Neural progenitor cell (in vitro differentiated cells): ENCODE measurements around the gene TBRG4. TPM values are rescaled to one million over a fixed set of nuclear protein-coding genes. Genes with fewer than 3 reads are reported as not detected.

Experiments
- DNase-seq: peaks from one replicate; pipeline ENCODE4 v3.0.0-alpha.2; 2016; ENCODE audit warnings: low spot score
- H2AFZ ChIP-seq: fragments of 200-600 bp; sonication (generic); replicated peaks from 2 replicates; pipeline ENCODE4 v1.6.1; 2016; ENCODE audit warnings: antibody characterized with exemption
- H3F3A ChIP-seq: fragments of 200-600 bp; sonication (generic); 2 replicates; pipeline ENCODE4 v1.6.1; 2016; ENCODE audit warnings: antibody characterized with exemption, low read depth
- H3K27ac ChIP-seq: fragments of 200-600 bp; sonication (generic); 2 replicates; pipeline ENCODE4 v1.5.1; 2016; ENCODE audit warnings: mild to moderate bottlenecking
- H3K27me3 ChIP-seq: fragments of 200-600 bp; sonication (generic); 2 replicates; pipeline ENCODE4 v1.6.1; 2016; ENCODE audit warnings: mild to moderate bottlenecking, moderate library complexity
- H3K36me3 ChIP-seq: fragments of 200-600 bp; sonication (generic); 2 replicates; pipeline ENCODE4 v1.5.1; 2016
- H3K4me1 ChIP-seq: fragments of 200-600 bp; sonication (generic); 2 replicates; pipeline ENCODE4 v1.6.1; 2016; ENCODE audit warnings: mixed run types
- H3K4me2 ChIP-seq: fragments of 200-600 bp; sonication (generic); 2 replicates; pipeline ENCODE4 v1.6.1; 2016
- H3K4me3 ChIP-seq: fragments of 200-600 bp; sonication (generic); 2 replicates; pipeline ENCODE4 v1.5.1; 2016
- H3K79me2 ChIP-seq: fragments of 200-600 bp; sonication (generic); 2 replicates; pipeline ENCODE4 v1.6.1; 2016; ENCODE audit warnings: low read depth
- H3K9ac ChIP-seq: fragments of 200-600 bp; sonication (generic); 2 replicates; pipeline ENCODE4 v1.6.1; 2016
- H3K9me3 ChIP-seq: fragments of 200-600 bp; sonication (generic); 2 replicates; pipeline ENCODE4 v1.5.1; 2016; ENCODE audit warnings: low read depth
- H4K20me1 ChIP-seq: fragments of 200-600 bp; sonication (generic); 2 replicates; pipeline ENCODE4 v1.6.1; 2016; ENCODE audit warnings: low read depth
- H3K27ac Mint-ChIP-seq: 3 replicates; pipeline ENCODE4 v1.8.0; 2021; ENCODE audit warnings: mixed read lengths
- H3K27me3 Mint-ChIP-seq: 2 replicates; pipeline ENCODE4 v1.8.0; 2022; ENCODE audit warnings: low read depth, mild to moderate bottlenecking, inconsistent platforms, moderate library complexity, mixed read lengths; ENCODE audit not compliant: insufficient read depth
- H3K36me3 Mint-ChIP-seq: 3 replicates; pipeline ENCODE4 v1.8.0; 2021; ENCODE audit warnings: mixed read lengths
- H3K4me1 Mint-ChIP-seq: 3 replicates; pipeline ENCODE4 v1.8.0; 2021; ENCODE audit warnings: mixed read lengths
- H3K4me3 Mint-ChIP-seq: 3 replicates; pipeline ENCODE4 v1.8.0; 2021; ENCODE audit warnings: mild to moderate bottlenecking, moderate library complexity, mixed read lengths
- H3K9me3 Mint-ChIP-seq: 3 replicates; pipeline ENCODE4 v1.8.0; 2020; ENCODE audit warnings: mixed read lengths
- EZH2 ChIP-seq: fragments of 200-600 bp; sonication (generic); IDR thresholded peaks from 2 replicates; pipeline ENCODE4 v1.6.1; 2017; ENCODE audit warnings: antibody characterized with exemption, mild to moderate bottlenecking, moderate library complexity
- EZH2phosphoT487 ChIP-seq: fragments of 200-600 bp; sonication (generic); IDR thresholded peaks from 2 replicates; pipeline ENCODE4 v1.6.1; 2017; ENCODE audit warnings: antibody characterized with exemption
- total RNA-seq: library from RNA; depleted of rRNA; stranded (reverse); fragments of >200 nt; gene quantifications from 2 replicates; pipeline ENCODE4 v1.2.3, GENCODE V29; 2015; ENCODE audit warnings: low replicate concordance
- TF ChIP-seq, protein P1 (sequence below): fragments of 200-600 bp; sonication (generic); IDR thresholded peaks from 2 replicates; pipeline ENCODE4 v1.5.1; 2017; ENCODE audit warnings: antibody characterized with exemption, mild to moderate bottlenecking

TBRG4 gene
- total RNA-seq, 1 donor from 2014 or later = 32.2 TPM

DNA sequence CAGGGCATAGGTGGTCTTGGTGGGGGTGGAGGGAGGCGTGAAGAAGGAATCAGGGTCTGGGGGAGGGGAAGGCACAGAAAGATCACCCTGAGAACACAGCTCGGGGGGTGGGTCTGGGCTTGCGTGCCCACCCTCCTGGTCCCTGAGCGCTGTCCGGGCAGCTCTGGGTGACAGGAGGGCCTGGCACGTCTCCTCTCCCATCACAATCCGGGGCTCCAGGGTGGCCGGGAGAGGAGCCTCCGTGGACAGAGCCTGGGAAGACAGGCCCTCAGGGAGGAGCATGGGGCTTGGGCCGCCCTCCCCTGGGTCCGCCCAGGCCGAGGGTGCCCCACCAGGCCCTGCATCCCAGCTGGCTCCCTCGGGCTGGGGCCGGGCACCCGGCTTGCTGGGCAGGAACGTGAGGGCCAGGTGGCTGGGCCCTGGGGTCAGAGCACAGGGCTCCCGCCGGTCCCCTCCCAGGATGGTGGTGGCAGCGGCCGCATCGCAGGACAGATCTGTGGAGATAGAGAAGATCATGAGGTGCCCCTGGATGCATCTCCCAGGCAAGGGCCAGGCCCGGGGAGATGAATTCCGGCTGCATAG is 25.8 kb downstream of the TBRG4 start:
- H3K9me3 ChIP-seq = no peaks in the 10 kb centered on the region
- no peaks in the 10 kb centered on the region for H3K79me2 ChIP-seq
- H3K27ac ChIP-seq = no peak overlapping the region
- H3K4me1 ChIP-seq = no peaks in the 10 kb centered on the region
- peaks cover 3% of the 10 kb centered on the region for H3F3A ChIP-seq
- H3K27me3 Mint-ChIP-seq = peaks cover 10% of the 10 kb centered on the region
- H3K27me3 ChIP-seq = peaks cover 30% of the 10 kb centered on the region
- H3K4me2 ChIP-seq = no peak overlapping the region
- H3K4me3 ChIP-seq = no peak overlapping the region
- H3K4me1 Mint-ChIP-seq = peaks cover 16% of the 10 kb centered on the region
- no peak overlapping the region for H3K4me3 Mint-ChIP-seq
- H3K9me3 Mint-ChIP-seq = no peaks in the 10 kb centered on the region
- no peaks in the 10 kb centered on the region for H3K36me3 ChIP-seq
- DNase-seq = no peak
- H3K27ac Mint-ChIP-seq = peak overlapping the region; percentile 33
- no peaks in the 10 kb centered on the region for H3K36me3 Mint-ChIP-seq
- H3K9ac ChIP-seq = no peak overlapping the region
- H4K20me1 ChIP-seq = peaks cover 5% of the 10 kb centered on the region
- TF ChIP-seq EZH2phosphoT487 (no peak), EZH2 (no peak)
- TF ChIP-seq, protein P1, sequence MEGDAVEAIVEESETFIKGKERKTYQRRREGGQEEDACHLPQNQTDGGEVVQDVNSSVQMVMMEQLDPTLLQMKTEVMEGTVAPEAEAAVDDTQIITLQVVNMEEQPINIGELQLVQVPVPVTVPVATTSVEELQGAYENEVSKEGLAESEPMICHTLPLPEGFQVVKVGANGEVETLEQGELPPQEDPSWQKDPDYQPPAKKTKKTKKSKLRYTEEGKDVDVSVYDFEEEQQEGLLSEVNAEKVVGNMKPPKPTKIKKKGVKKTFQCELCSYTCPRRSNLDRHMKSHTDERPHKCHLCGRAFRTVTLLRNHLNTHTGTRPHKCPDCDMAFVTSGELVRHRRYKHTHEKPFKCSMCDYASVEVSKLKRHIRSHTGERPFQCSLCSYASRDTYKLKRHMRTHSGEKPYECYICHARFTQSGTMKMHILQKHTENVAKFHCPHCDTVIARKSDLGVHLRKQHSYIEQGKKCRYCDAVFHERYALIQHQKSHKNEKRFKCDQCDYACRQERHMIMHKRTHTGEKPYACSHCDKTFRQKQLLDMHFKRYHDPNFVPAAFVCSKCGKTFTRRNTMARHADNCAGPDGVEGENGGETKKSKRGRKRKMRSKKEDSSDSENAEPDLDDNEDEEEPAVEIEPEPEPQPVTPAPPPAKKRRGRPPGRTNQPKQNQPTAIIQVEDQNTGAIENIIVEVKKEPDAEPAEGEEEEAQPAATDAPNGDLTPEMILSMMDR = no peak
- no peak overlapping the region for H2AFZ ChIP-seq

DNA sequence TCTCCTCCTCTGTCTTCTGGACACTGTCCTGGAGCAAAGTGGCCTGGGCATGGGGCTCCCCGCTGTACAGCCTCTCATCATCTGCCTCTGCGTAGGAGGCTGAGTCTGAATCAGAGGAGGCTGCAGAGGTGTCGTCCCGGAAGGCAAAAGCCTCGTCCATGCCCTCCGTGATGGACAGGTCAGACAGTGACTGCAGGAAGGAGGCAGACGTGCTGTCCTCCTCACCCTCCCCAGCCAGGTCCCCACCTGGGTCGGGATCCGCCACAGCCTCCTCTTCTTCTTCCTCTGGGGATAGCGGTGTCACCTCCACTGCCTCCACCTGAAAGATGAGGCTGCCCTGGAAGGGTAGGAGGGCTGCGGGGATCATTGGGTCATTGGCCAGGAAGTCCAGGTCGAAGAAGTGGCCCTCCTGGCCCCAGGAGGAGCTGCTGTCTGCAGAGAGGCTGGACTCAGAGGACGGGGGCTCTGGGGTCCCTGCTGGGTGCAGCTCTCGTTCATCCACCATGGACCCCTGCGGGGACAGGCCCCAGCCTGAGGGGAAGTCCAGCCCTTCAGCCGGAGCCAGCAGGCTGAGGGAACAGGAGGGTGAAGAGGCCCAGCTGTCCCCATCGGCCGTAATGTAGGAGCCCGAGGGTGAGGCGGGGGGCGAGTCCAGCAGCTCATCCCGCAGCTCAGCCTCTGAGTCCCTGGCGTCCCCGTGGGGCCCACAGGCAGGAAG is 26.4 kb downstream of the TBRG4 start:
- Mint-ChIP-seq H3K4me3 (no peak overlapping the region), H3K27me3 (peaks cover 13% of the 10 kb centered on the region), H3K9me3 (no peaks in the 10 kb centered on the region), H3K4me1 (peaks cover 16% of the 10 kb centered on the region), H3K27ac (no peak overlapping the region), H3K36me3 (no peaks in the 10 kb centered on the region)
- peaks cover 25% of the 10 kb centered on the region for H3K27me3 ChIP-seq
- H2AFZ ChIP-seq = no peak overlapping the region
- no peaks in the 10 kb centered on the region for H3K9me3 ChIP-seq
- no peak overlapping the region for H3K9ac ChIP-seq
- H4K20me1 ChIP-seq = peaks cover 5% of the 10 kb centered on the region
- no peak for TF ChIP-seq EZH2
- H3K4me3 ChIP-seq = no peak overlapping the region
- no peak overlapping the region for H3K27ac ChIP-seq
- no peak overlapping the region for H3K4me2 ChIP-seq
- H3F3A ChIP-seq = peaks cover 3% of the 10 kb centered on the region
- no peaks in the 10 kb centered on the region for H3K79me2 ChIP-seq
- no peak for DNase-seq
- no peaks in the 10 kb centered on the region for H3K36me3 ChIP-seq
- no peaks in the 10 kb centered on the region for H3K4me1 ChIP-seq

DNA sequence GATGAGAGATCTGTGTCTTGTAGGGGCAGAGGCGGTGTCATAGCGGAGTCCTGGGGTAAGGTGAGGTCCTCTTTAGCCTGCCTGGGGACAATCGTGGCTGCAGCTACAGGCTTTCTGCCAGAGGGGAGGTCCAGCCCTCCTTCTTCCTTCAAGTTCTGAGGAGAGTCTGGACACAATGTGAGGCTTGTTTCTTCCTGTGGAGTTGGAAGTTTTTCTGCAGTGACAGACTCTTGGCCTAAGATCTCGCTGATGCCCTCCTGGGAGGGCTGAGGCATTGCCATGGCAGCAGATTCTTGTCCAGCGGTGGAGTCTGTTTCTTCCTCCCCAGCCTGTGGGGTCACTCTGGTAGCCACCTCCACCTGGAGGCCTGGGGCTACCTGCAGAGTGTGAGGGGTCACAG is 27.2 kb downstream of the TBRG4 start:
- H3K4me1 ChIP-seq = no peaks in the 10 kb centered on the region
- peaks cover 18% of the 10 kb centered on the region for H3K27me3 ChIP-seq
- TF ChIP-seq, protein P1 = no peak
- TF ChIP-seq EZH2 (no peak), EZH2phosphoT487 (no peak)
- DNase-seq = no peak
- Mint-ChIP-seq H3K9me3 (no peaks in the 10 kb centered on the region), H3K27me3 (peaks cover 10% of the 10 kb centered on the region), H3K36me3 (peaks cover 2% of the 10 kb centered on the region), H3K4me1 (peaks cover 9% of the 10 kb centered on the region), H3K27ac (peak overlapping the region; percentile 50), H3K4me3 (no peak overlapping the region)
- H2AFZ ChIP-seq = no peak overlapping the region
- H3K9ac ChIP-seq = no peak overlapping the region
- no peaks in the 10 kb centered on the region for H3K9me3 ChIP-seq
- no peak overlapping the region for H3K27ac ChIP-seq
- no peak overlapping the region for H3K4me3 ChIP-seq
- no peaks in the 10 kb centered on the region for H3F3A ChIP-seq
- H3K36me3 ChIP-seq = no peaks in the 10 kb centered on the region
- H3K4me2 ChIP-seq = no peak overlapping the region
- H4K20me1 ChIP-seq = no peaks in the 10 kb centered on the region
- H3K79me2 ChIP-seq = no peaks in the 10 kb centered on the region

DNA sequence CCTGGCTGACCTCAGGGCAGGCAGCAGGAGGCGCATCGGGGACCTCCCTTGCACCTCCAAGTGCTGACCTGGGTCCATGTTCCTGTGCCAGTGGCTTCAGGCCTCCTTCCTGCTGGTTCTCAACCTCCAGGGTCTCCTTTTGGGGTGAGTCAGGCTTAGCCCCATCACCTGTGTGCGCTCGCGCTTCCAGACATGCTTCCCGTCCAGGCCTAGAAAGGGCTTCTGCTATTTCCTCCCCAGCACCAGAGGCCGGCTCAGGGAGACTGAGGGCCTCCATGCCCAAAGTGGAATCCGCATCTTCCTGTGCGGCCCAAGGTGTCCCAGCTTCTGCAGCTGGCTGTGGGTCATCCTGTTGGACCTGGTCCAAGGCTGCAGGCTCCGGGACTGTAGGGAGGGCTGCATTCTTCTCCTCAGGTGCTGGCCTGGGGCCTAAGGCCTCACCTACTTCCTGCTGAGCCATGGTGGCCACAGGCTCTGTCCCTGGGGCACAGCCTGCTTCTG is 28.6 kb downstream of the TBRG4 start:
- no peaks in the 10 kb centered on the region for H3K79me2 ChIP-seq
- TF ChIP-seq, protein P1 = no peak
- TF ChIP-seq EZH2phosphoT487 = no peak
- no peak for TF ChIP-seq EZH2
- H4K20me1 ChIP-seq = no peaks in the 10 kb centered on the region
- H3K27me3 Mint-ChIP-seq = peaks cover 13% of the 10 kb centered on the region
- no peak overlapping the region for H3K4me3 Mint-ChIP-seq
- no peaks in the 10 kb centered on the region for H3F3A ChIP-seq
- peaks cover 3% of the 10 kb centered on the region for H3K27me3 ChIP-seq
- H3K4me3 ChIP-seq = no peak overlapping the region
- H3K36me3 Mint-ChIP-seq = peaks cover 4% of the 10 kb centered on the region
- H3K27ac ChIP-seq = no peak overlapping the region
- no peaks in the 10 kb centered on the region for H3K9me3 ChIP-seq
- DNase-seq = no peak
- peaks cover 8% of the 10 kb centered on the region for H3K4me1 Mint-ChIP-seq
- H3K9me3 Mint-ChIP-seq = no peaks in the 10 kb centered on the region
- H3K9ac ChIP-seq = no peak overlapping the region
- no peak overlapping the region for H3K4me2 ChIP-seq
- H3K27ac Mint-ChIP-seq = no peak overlapping the region
- no peaks in the 10 kb centered on the region for H3K4me1 ChIP-seq
- H2AFZ ChIP-seq = no peak overlapping the region
- H3K36me3 ChIP-seq = no peaks in the 10 kb centered on the region
